GM06990 (cell line): Measurements from ENCODE around the gene HDAC4.

Experiments
- DNase-seq: peaks from one replicate; pipeline ENCODE4 v3.0.0-alpha.2; 2011; ENCODE audit not compliant: insufficient read length; ENCODE audit errors: extremely low read depth
- H3K27me3 ChIP-seq: replicated peaks from 2 replicates; pipeline ENCODE4 v1.6.0; 2011; ENCODE audit warnings: low read length; ENCODE audit not compliant: control insufficient read depth, insufficient read depth
- H3K36me3 ChIP-seq: 2 replicates; pipeline ENCODE4 v1.5.1; 2011; ENCODE audit warnings: low read length; ENCODE audit not compliant: control insufficient read depth, insufficient read depth
- H3K4me3 ChIP-seq: replicated peaks from 2 replicates; pipeline ENCODE4 v1.5.1; 2011; ENCODE audit warnings: low read depth, mild to moderate bottlenecking, control low read depth, low read length
- TF ChIP-seq, protein P1 (sequence below): IDR thresholded peaks from 2 replicates; pipeline ENCODE4 v1.5.1; 2011; ENCODE audit warnings: low read length, control low read depth, mild to moderate bottlenecking, inconsistent platforms; ENCODE audit not compliant: insufficient read depth, poor library complexity, severe bottlenecking

HDAC4 gene

GRCh38 chr2:239323447-239323846 lies 77.4 kb downstream of the HDAC4 start:
- no peak for DNase-seq
- TF ChIP-seq, protein P1, sequence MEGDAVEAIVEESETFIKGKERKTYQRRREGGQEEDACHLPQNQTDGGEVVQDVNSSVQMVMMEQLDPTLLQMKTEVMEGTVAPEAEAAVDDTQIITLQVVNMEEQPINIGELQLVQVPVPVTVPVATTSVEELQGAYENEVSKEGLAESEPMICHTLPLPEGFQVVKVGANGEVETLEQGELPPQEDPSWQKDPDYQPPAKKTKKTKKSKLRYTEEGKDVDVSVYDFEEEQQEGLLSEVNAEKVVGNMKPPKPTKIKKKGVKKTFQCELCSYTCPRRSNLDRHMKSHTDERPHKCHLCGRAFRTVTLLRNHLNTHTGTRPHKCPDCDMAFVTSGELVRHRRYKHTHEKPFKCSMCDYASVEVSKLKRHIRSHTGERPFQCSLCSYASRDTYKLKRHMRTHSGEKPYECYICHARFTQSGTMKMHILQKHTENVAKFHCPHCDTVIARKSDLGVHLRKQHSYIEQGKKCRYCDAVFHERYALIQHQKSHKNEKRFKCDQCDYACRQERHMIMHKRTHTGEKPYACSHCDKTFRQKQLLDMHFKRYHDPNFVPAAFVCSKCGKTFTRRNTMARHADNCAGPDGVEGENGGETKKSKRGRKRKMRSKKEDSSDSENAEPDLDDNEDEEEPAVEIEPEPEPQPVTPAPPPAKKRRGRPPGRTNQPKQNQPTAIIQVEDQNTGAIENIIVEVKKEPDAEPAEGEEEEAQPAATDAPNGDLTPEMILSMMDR, result no peak
- no peak overlapping the region for H3K4me3 ChIP-seq

GRCh38 chr2:239322416-239323086 lies 78.3 kb downstream of the HDAC4 start:
- DNase-seq, result no peak
- H3K27me3 ChIP-seq, result no peaks in the 10 kb centered on the region
- no peaks in the 10 kb centered on the region for H3K36me3 ChIP-seq
- no peak overlapping the region for H3K4me3 ChIP-seq
- TF ChIP-seq, protein P1, result no peak

More at GRCh38 chr2:239323447-239323846, 77.4 kb downstream of the HDAC4 start:
- no peaks in the 10 kb centered on the region for H3K36me3 ChIP-seq
- no peaks in the 10 kb centered on the region for H3K27me3 ChIP-seq

GRCh38 chr2:239321596-239322415 lies 79.0 kb downstream of the HDAC4 start:
- Histone ChIP-seq H3K4me3 (no peak overlapping the region), H3K27me3 (no peaks in the 10 kb centered on the region), H3K36me3 (no peaks in the 10 kb centered on the region)
- DNase-seq, result no peak
- TF ChIP-seq, protein P1, result no peak

DNA sequence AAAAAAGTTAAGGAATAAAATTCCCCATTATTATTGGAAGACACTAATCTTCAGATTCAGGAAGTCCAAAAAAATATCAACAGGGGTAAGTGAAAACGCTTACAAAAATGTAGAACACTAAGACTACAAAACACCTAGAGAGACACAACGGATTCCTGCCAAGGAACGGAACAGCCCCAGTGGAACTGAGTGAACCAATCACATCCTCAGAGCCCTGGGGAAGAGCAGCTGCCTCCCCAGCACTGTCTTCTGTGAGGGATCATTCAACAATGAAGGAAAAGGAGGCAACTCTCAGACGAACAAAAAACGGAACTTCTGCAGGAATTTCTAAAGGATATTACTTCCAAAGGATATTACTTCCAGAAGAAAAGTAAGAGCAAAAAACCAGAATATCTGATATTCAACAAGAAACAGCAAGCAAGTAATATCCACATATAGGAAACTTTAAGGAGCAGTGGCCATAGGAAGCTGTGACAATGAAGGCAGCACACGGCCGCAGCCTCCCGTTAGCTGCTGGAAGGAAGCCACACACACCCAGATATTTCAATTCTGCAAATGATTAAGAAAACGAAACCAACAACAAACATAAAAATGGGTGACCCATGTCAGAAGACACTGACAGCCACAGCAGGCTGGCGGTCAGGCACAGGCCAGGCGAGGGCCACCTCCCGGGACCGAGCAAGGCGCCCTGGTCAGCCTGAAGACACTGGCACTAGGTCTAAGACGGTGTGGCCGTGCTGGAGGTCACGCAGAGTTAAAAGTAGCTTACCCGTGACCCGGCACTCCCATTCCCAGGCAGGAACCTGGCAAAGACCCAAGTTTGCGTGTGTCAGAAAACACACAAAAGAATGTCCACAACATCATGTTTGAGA lies 81.8 kb downstream of the HDAC4 start:
- DNase-seq, result no peak
- H3K27me3 ChIP-seq, result no peaks in the 10 kb centered on the region
- no peaks in the 10 kb centered on the region for H3K36me3 ChIP-seq
- TF ChIP-seq, protein P1, result no peak
- H3K4me3 ChIP-seq, result no peak overlapping the region

DNA sequence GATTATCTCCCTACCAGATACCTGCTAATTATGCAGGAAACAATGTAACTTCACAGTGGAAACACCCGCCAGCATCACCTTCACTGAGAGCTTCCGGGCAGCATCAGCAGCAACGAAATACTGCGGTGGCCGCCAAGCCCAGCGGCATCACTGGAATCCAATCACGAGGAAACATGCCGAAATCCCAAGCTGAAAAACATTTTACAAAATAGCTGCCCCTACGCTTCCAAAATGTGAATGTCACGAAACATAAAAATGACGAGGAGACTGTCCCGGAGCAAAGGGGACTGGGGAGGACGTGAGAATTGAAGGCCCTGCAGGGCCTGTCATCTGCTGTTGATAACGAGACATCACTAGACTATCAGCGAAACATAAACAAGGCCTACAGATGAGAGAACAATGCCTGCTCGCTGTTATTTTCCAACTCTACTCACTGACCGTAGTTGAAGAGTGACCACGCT lies 82.6 kb downstream of the HDAC4 start:
- no peak overlapping the region for H3K4me3 ChIP-seq
- no peak for DNase-seq
- TF ChIP-seq, protein P1, result no peak
- H3K36me3 ChIP-seq, result no peaks in the 10 kb centered on the region
- H3K27me3 ChIP-seq, result no peaks in the 10 kb centered on the region
